ENCODE results near the gene KIF21A. TPM values are rescaled to one million over a fixed set of nuclear protein-coding genes. Genes with fewer than 3 reads are reported as not detected.
A peak's percentile ranks its signal among the peaks of the same experiment; 100 is the strongest.

KIF21A gene
- total and polyA plus RNA-seq, 2 experiments from 2014 or later = 19.4 to 41.3 TPM

DNA sequence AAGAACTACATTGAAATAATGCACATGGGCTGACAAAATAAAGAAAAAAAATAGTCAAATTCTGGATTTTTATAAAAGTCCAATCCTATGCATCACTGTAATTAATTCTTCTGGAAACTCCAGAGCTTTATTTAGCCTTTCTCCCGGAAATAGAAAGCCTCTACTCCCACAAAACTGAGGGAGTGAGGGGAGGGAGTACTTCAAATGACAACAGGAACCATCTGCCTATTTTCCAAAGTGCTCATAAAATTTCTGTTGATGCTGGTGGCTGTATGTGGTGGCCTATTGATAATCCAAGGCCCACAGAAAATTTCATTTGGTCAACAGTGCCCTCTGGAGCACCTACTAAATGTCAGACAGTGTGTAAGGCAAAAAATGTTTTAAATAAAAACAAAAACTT, 64.6 kb downstream of the KIF21A start:
- DNase-seq (ENCODE audit: low read depth in 1 of 2, low spot score in 1 of 2) = peak in 1 of 2 donors; percentile 43
- TF ChIP-seq, protein P1, sequence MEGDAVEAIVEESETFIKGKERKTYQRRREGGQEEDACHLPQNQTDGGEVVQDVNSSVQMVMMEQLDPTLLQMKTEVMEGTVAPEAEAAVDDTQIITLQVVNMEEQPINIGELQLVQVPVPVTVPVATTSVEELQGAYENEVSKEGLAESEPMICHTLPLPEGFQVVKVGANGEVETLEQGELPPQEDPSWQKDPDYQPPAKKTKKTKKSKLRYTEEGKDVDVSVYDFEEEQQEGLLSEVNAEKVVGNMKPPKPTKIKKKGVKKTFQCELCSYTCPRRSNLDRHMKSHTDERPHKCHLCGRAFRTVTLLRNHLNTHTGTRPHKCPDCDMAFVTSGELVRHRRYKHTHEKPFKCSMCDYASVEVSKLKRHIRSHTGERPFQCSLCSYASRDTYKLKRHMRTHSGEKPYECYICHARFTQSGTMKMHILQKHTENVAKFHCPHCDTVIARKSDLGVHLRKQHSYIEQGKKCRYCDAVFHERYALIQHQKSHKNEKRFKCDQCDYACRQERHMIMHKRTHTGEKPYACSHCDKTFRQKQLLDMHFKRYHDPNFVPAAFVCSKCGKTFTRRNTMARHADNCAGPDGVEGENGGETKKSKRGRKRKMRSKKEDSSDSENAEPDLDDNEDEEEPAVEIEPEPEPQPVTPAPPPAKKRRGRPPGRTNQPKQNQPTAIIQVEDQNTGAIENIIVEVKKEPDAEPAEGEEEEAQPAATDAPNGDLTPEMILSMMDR (IDR thresholded peaks at IDR 0.05; ENCODE audit: low read depth, low read length) = no peak
- Histone ChIP-seq H3K27ac (no peak overlapping the region), H3K4me3 (no peak overlapping the region), H3K9me3 (ENCODE audit: low read depth) (no peaks in the 10 kb centered on the region), H3K4me1 (ENCODE audit: low read depth) (peaks cover 3% of the 10 kb centered on the region), H3K36me3 (no peaks in the 10 kb centered on the region), H3K27me3 (no peaks in the 10 kb centered on the region)

DNA sequence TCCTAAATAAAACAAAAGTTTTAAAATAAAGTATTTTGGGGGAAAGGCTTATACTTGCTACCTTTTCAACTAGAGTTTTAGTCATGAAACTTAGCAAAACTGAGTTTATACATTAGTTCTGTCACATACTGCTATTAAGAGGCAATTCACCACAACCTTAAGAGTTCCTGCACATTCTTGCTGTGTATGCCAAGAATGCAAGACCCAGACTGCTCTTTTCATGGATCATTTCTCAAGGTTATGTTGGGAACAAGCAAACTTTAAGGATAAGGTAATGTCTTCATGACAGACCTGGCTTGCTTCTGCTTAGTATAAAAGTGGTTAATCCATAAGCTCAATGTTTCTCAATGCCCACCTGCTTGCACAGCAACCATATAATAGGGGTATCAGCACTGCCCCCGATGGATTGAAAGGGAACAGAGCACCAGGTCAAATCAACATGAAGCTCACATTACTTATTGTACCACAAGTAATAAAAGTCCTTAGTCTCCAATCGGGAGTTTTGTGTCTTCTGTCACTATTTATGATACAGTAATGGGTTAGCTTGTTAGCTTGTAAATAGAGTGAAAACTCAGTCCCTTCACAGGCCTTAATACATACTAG, 67.6 kb downstream of the KIF21A start:
- no peak overlapping the region for H3K4me3 ChIP-seq
- no peaks in the 10 kb centered on the region for H3K27me3 ChIP-seq
- DNase-seq (ENCODE audit: low read depth in 1 of 2, low spot score in 1 of 2) = no peak
- no peaks in the 10 kb centered on the region for H3K36me3 ChIP-seq
- H3K27ac ChIP-seq = no peak overlapping the region
- no peaks in the 10 kb centered on the region for H3K9me3 ChIP-seq (ENCODE audit: low read depth)
- TF ChIP-seq, protein P1 (IDR thresholded peaks at IDR 0.05; ENCODE audit: low read depth, low read length) = no peak
- peaks cover 3% of the 10 kb centered on the region for H3K4me1 ChIP-seq (ENCODE audit: low read depth)

DNA sequence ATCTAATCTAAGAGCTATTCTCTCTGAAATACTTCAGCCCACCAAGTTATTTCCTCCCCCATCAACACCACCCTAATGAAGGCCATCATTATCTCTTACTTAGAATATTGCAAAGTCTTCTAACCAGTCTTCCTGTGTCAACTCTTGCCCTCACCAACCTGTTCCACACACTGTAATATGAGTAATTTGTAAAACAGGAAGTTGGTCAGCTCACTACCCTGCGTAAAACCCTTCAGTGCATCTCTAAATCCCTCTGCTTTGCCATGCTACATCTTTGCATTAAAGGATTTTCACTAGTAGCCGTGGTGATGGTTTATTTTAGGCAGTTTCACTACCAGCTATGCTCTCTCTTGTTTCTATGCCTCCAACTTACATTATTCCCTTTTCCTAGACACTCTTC, 70.0 kb downstream of the KIF21A start:
- H3K27me3 ChIP-seq = no peaks in the 10 kb centered on the region
- peak in 1 of 2 donors; percentile 17 for DNase-seq (ENCODE audit: low read depth in 1 of 2, low spot score in 1 of 2)
- no peak overlapping the region for H3K27ac ChIP-seq
- no peaks in the 10 kb centered on the region for H3K4me1 ChIP-seq (ENCODE audit: low read depth)
- TF ChIP-seq, protein P1 (IDR thresholded peaks at IDR 0.05; ENCODE audit: low read depth, low read length) = no peak
- no peak overlapping the region for H3K4me3 ChIP-seq
- H3K36me3 ChIP-seq = no peaks in the 10 kb centered on the region
- H3K9me3 ChIP-seq (ENCODE audit: low read depth) = no peaks in the 10 kb centered on the region

DNA sequence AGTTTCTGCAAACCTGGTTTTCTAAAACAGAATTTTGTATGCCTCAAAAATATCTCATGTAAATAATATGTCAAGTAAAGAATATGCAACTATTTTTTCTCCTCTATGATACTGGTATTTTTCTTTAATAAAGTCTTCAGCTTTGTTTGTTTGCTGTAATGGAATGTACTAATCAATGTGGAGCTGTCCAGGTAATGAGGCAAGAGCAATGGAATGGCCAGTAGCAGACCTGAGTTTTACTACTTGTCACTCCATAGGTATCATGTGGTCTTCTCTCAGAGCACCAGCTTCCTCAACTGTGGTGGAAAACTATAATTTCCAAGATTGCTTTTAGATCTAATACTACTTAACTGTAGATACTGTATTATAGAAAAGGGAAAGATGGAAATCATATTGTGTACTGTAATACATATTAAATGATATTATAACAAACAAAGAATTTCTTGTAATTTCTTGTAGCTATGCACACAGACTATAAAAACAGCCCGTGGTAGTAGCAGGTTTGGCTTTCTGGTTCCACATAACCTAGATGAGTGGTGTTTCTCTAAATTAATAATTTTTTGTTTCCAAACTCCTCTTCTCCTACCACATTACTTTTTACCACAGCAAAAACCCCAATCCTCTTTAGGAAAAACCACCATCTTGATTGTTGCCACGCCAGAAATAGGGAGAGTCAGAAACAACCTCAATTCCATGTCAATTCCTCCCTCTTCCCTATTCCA, 70.6 kb downstream of the KIF21A start:
- H3K27me3 ChIP-seq = no peaks in the 10 kb centered on the region

DNA sequence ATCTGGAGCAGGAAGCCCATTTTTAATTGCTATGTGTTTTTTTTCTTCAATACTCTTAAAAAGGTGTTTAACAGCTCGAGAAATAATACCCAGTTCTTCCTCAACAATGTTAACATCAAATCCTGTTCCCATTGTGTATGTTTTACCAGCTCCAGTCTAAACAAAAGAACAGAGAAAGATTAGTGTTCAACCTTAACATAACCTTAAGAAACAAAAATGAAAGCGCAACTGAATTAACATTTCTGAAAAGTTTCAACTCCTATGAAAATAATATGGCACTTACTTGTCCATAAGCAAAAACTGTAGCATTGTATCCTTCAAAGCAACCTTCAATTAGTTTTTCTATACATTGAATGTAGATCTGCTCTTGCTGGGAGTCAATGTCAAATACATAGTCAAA, 73.2 kb downstream of the KIF21A start:
- no peak for DNase-seq (ENCODE audit: low read depth in 1 of 2, low spot score in 1 of 2)
- H3K9me3 ChIP-seq (ENCODE audit: low read depth) = no peaks in the 10 kb centered on the region

More for the DNA sequence above, 70.6 kb downstream of the KIF21A start:
- no peaks in the 10 kb centered on the region for H3K4me1 ChIP-seq (ENCODE audit: low read depth)
- TF ChIP-seq, protein P1 (IDR thresholded peaks at IDR 0.05; ENCODE audit: low read depth, low read length) = no peak
- peaks cover under 1% of the 10 kb centered on the region for H3K36me3 ChIP-seq
- H3K27ac ChIP-seq = no peak overlapping the region
- DNase-seq (ENCODE audit: low read depth in 1 of 2, low spot score in 1 of 2) = no peak
- no peaks in the 10 kb centered on the region for H3K9me3 ChIP-seq (ENCODE audit: low read depth)
- no peak overlapping the region for H3K4me3 ChIP-seq

More for the DNA sequence above, 73.2 kb downstream of the KIF21A start:
- TF ChIP-seq, protein P1 (IDR thresholded peaks at IDR 0.05; ENCODE audit: low read depth, low read length) = no peak
- Histone ChIP-seq H3K36me3 (peaks cover 17% of the 10 kb centered on the region), H3K27ac (no peak overlapping the region), H3K4me1 (ENCODE audit: low read depth) (no peaks in the 10 kb centered on the region), H3K27me3 (no peaks in the 10 kb centered on the region), H3K4me3 (no peak overlapping the region)
